Measurements from ENCODE around the gene DOCK3. TPM values are rescaled to one million over a fixed set of nuclear protein-coding genes. Genes with fewer than 3 reads are reported as not detected.
"Not testable (repeated sequence)": the region's sequence is repeated elsewhere in the genome, so short reads cannot be mapped to it uniquely, and the experiment has no call there.

Gene DOCK3
- total RNA-seq, 4 donors from 2014 or later = 5.5 to 10.0 (median 8.7) TPM

GRCh38 chr3:51384726-51385473 is 710.2 kb downstream of the DOCK3 start, which contains the start of gene MANF:
TSS of gene MANF (plus strand) at chr3:51385291. CDS start at chr3:51385343, 52 bp downstream.
- peaks cover 0 to 51% (median 18%) of the 10 kb centered on the region in 3 donors for H3K4me1 ChIP-seq
- peak within 1 kb of the TSS; percentile 82 to 95 (median 92) for H3K27ac ChIP-seq

DNA sequence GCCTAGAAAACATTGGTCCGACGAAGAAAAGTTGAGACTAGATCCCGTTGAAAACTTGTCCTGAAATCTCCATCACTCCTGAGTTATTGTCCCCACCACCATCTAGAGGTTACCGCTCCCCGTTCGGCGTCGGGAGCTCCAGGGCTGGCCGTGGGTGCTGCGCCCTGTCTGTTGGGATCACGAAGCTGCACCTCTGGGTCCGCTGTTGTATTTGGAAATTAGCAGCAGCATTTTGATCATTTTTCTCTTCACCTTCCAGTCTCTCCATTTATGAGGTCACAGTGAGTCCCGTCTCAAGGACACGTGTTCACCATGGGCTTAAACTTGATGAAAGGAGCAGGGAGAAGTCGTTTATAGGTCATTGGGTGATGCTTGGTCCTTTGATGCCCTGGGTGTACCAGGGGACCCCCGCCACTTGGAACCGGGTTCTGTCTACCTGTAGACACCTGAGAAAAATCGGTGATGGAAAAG is 710.9 kb downstream of the DOCK3 start:
- 1% methylated on average over 12 of the region's 18 CpGs; no CpG with 5 or more reads in 1 of the 2 donors for WGBS, 2 donors (ENCODE audit: low coverage in 1 of 2)
- Histone ChIP-seq H3K27me3 (no peaks in the 10 kb centered on the region), H3K27ac (peak overlapping the region; percentile 82 to 95 (median 92)), H3K4me1 (peaks cover 0 to 59% (median 24%) of the 10 kb centered on the region in 3 donors), H3K36me3 (peaks cover 0 to 36% of the 10 kb centered on the region in 2 donors), H3K4me3 (peak overlapping the region; percentile 59 to 82), H3K9me3 (no peaks in the 10 kb centered on the region)
- TF ChIP-seq POLR2AphosphoS5 (IDR thresholded peaks at IDR 0.05) (no peak), EP300 (IDR thresholded peaks at IDR 0.05) (no peak), POLR2A (IDR thresholded peaks at IDR 0.05) (no peak)
- TF ChIP-seq, protein P1, sequence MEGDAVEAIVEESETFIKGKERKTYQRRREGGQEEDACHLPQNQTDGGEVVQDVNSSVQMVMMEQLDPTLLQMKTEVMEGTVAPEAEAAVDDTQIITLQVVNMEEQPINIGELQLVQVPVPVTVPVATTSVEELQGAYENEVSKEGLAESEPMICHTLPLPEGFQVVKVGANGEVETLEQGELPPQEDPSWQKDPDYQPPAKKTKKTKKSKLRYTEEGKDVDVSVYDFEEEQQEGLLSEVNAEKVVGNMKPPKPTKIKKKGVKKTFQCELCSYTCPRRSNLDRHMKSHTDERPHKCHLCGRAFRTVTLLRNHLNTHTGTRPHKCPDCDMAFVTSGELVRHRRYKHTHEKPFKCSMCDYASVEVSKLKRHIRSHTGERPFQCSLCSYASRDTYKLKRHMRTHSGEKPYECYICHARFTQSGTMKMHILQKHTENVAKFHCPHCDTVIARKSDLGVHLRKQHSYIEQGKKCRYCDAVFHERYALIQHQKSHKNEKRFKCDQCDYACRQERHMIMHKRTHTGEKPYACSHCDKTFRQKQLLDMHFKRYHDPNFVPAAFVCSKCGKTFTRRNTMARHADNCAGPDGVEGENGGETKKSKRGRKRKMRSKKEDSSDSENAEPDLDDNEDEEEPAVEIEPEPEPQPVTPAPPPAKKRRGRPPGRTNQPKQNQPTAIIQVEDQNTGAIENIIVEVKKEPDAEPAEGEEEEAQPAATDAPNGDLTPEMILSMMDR (IDR thresholded peaks at IDR 0.05) = no peak
- ATAC-seq = no peak

More at GRCh38 chr3:51384726-51385473, 710.2 kb downstream of the DOCK3 start, which contains the start of gene MANF:
- WGBS, 2 donors (ENCODE audit: low coverage in 1 of 2) = 0% methylated on average over 3 of the region's 65 CpGs; no CpG with 5 or more reads in 1 of the 2 donors
- H3K4me3 ChIP-seq = peak within 1 kb of the TSS; percentile 59 to 82
- peaks cover 0 to 40% of the 10 kb centered on the region in 2 donors for H3K36me3 ChIP-seq
- TF ChIP-seq POLR2AphosphoS5 (IDR thresholded peaks at IDR 0.05) = peak; percentile 86
- TF ChIP-seq EP300 (IDR thresholded peaks at IDR 0.05) = no peak
- TF ChIP-seq, protein P1 (IDR thresholded peaks at IDR 0.05) = peak in 3 of 4 experiments; percentile 29 to 55 (median 44)
- peak; percentile 89 to 94 for TF ChIP-seq POLR2A (IDR thresholded peaks at IDR 0.05)
- peak; percentile 100 for ATAC-seq
- no peaks in the 10 kb centered on the region for H3K9me3 ChIP-seq
- H3K27me3 ChIP-seq = no peaks in the 10 kb centered on the region

GRCh38 chr3:51386159-51386851 is 711.6 kb downstream of the DOCK3 start:
- Histone ChIP-seq H3K27me3 (no peaks in the 10 kb centered on the region), H3K27ac (peak overlapping the region; percentile 82 to 95 (median 92)), H3K36me3 (peaks cover 0 to 32% of the 10 kb centered on the region in 2 donors), H3K9me3 (no peaks in the 10 kb centered on the region), H3K4me1 (peaks cover 0 to 62% (median 26%) of the 10 kb centered on the region in 3 donors), H3K4me3 (peak overlapping the region in 1 of 2 donors; percentile 82)
- TF ChIP-seq, protein P1 (IDR thresholded peaks at IDR 0.05) = peak in 1 of 4 experiments; percentile 2
- TF ChIP-seq POLR2A (IDR thresholded peaks at IDR 0.05) = no peak
- WGBS, 2 donors (ENCODE audit: low coverage in 1 of 2) = 28 to 36% methylated on average over 7 to 8 of the region's 8 CpGs
- no peak for ATAC-seq

- Histone ChIP-seq H3K4me1 (peaks cover 0 to 63% (median 26%) of the 10 kb centered on the region in 3 donors), H3K27me3 (no peaks in the 10 kb centered on the region), H3K36me3 (peaks cover 0 to 30% of the 10 kb centered on the region in 2 donors), H3K9me3 (no peaks in the 10 kb centered on the region), H3K4me3 (no peak overlapping the region), H3K27ac (peak overlapping the region in 2 of 4 donors; percentile 93 to 95)
- 90% methylated on average over 2 of the region's 5 CpGs; no CpG with 5 or more reads in 1 of the 2 donors for WGBS, 2 donors (ENCODE audit: low coverage in 1 of 2)
- TF ChIP-seq POLR2AphosphoS5 (IDR thresholded peaks at IDR 0.05) (no peak), POLR2A (IDR thresholded peaks at IDR 0.05) (no peak), EP300 (IDR thresholded peaks at IDR 0.05) (no peak)
- TF ChIP-seq, protein P1 (IDR thresholded peaks at IDR 0.05) = no peak
- ATAC-seq = no peak
Measured at GRCh38 chr3:51386852-51387229, 712.1 kb downstream of the DOCK3 start.

- peaks cover 0 to 33% of the 10 kb centered on the region in 2 donors for H3K36me3 ChIP-seq
- H3K9me3 ChIP-seq, ATAC-seq, H3K27me3 ChIP-seq, H3K4me3 ChIP-seq: not testable (repeated sequence)
- peaks cover 0 to 68% (median 27%) of the 10 kb centered on the region in 3 donors for H3K4me1 ChIP-seq
- H3K27ac ChIP-seq = peak overlapping the region in 2 of 4 donors; percentile 93 to 95
- 54% methylated on average over 3 of the region's 6 CpGs; no CpG with 5 or more reads in 1 of the 2 donors for WGBS, 2 donors (ENCODE audit: low coverage in 1 of 2)
Measured at GRCh38 chr3:51387281-51387680, 712.6 kb downstream of the DOCK3 start.

Measured in gastroesophageal sphincter (tissue), 4 donors.